ENCODE data around the gene GRK1.
"Not testable (repeated sequence)": the region's sequence is repeated elsewhere in the genome, so short reads cannot be mapped to it uniquely, and the experiment has no call there.

The GRK1 gene

DNA sequence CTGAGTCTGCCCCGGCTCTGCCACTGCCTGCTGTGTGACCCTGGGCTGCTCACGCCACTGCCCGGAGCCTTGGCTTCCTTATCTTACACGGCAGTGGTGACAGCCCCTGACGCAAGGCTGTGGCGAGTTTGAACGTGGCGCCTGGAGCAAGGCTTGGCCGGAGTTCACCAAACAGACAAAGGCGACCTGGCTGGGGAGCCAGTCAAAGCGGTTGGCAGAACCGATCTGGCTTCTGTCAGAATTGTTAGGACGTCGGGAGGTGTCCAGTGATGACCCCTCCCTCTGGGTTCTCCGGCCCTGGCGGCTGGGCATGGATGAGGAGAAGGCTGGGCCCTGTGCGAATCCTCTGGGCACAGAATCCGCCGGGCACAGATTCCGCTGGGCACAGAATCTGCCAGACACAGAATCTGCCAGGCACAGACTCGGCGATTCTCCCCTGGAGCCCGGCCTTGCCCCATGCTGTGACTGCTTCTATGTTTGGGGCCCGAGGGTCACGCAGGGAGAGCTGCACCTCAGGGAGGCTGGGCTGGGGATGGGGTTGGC, 80.3 kb downstream of the GRK1 start:
- H2AFZ ChIP-seq (ENCODE audit: low read length, unreplicated experiment), result no peak overlapping the region
- H3K4me3 ChIP-seq (ENCODE audit: low read depth, low read length), result no peak overlapping the region
- no peak overlapping the region for H3K27ac ChIP-seq (ENCODE audit: low read depth, low read length)
- H3K79me2 ChIP-seq (ENCODE audit: control insufficient read depth, insufficient read depth, low read length, unreplicated experiment), result no peaks in the 10 kb centered on the region
- peaks cover 4% of the 10 kb centered on the region for H3K4me1 ChIP-seq (ENCODE audit: control insufficient read depth, insufficient read depth, low read length, unreplicated experiment)
- H3K27me3 ChIP-seq (ENCODE audit: insufficient read depth, low read length), result no peaks in the 10 kb centered on the region
- H3K36me3 ChIP-seq (ENCODE audit: insufficient read depth, low read length), result no peaks in the 10 kb centered on the region

DNA sequence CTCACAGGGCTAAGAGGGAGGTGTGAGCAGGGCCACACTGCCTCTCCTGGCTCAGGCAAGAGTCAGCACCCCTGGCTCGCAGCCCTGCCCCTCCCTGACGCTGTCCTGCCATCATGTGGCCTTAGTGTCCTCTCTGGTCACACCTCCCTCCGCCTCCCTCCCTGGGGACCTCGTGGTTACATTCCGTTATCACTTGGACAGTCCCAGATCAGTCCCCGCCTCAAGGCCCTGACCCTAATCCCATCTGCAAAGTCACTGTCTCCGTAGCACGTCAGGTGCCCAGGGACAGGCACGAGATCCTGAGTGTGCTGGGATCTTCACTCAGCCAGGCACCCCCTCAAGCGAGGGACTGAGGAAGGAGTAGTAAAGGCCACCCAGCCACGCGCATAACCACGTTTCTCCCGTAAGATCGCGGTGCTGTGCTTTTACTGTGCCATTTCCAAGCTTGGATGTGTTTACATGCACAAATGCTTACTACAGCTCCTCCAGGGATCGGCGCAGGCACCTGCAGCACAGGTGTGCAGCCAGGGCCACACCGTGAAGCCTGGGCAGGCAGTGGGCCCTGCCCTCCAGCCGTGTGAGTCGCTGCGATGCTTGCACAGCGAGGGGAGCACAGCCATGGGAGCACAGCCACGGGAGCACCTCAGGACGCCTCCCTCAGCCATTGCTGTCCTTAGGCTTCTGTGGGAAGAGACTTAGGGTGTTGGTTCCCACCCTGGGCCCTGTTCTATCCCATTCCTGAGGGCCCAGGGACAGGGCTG, 81.3 kb downstream of the GRK1 start:
- Histone ChIP-seq H3K4me3 (ENCODE audit: low read depth, low read length) (no peak overlapping the region), H3K27me3 (ENCODE audit: insufficient read depth, low read length) (no peaks in the 10 kb centered on the region), H3K4me1 (ENCODE audit: control insufficient read depth, insufficient read depth, low read length, unreplicated experiment) (no peaks in the 10 kb centered on the region), H3K27ac (ENCODE audit: low read depth, low read length) (no peak overlapping the region), H2AFZ (ENCODE audit: low read length, unreplicated experiment) (no peak overlapping the region), H3K36me3 (ENCODE audit: insufficient read depth, low read length) (no peaks in the 10 kb centered on the region), H3K79me2 (ENCODE audit: control insufficient read depth, insufficient read depth, low read length, unreplicated experiment) (no peaks in the 10 kb centered on the region)

DNA sequence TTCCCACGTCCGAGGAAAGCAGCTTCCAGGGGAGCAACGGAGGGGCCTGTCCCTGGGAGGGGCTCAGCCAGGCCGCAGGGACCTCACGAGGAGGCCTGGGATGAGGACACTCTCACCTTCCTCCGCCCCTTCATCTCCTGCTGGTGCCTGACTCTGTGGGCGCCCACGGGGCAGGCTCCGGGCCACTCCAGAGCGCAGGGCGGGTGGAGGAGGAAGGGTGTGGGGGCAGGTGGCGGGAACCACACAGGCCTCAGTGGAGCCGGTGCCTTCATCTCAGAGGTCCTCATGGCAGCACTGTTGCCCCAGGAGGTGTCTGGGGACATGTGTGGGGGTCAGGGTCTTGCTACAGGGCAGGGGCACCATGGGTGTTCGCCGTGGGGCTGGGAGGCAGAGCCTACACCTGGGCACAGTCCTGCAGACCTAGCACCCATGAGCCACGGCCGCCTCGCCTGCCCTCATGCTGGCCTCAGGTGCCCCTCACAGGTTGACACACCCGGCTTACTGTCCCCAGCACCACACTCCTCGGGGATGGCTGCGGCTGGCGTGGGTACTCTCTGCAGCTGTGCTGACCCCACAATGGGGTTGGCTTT, 81.9 kb downstream of the GRK1 start:
- Histone ChIP-seq H2AFZ (ENCODE audit: low read length, unreplicated experiment) (no peak overlapping the region), H3K79me2 (ENCODE audit: control insufficient read depth, insufficient read depth, low read length, unreplicated experiment) (no peaks in the 10 kb centered on the region), H3K36me3 (ENCODE audit: insufficient read depth, low read length) (no peaks in the 10 kb centered on the region), H3K27me3 (ENCODE audit: insufficient read depth, low read length) (no peaks in the 10 kb centered on the region), H3K4me1 (ENCODE audit: control insufficient read depth, insufficient read depth, low read length, unreplicated experiment) (no peaks in the 10 kb centered on the region), H3K4me3 (ENCODE audit: low read depth, low read length) (no peak overlapping the region), H3K27ac (ENCODE audit: low read depth, low read length) (no peak overlapping the region)

DNA sequence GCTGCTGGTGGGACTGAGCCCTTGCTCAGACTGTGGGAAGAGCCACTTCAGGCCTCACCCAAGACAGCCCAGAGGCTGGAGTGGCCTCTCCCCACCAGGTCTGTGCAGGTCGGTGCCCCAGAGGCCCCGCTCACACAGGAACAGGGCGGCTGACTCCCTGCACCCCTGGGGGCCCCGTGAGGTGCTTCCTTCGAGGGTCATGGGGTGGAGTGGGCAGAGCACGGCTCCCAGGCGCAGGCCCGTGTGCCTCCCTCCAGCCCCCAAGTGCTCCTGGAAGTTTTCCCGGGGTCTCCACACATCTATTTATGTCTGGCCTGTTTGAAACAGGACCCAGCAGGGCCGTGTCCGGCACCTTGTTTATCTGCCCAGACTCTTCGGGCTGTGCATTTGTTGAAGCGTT, 82.5 kb downstream of the GRK1 start:
- no peak overlapping the region for H2AFZ ChIP-seq (ENCODE audit: low read length, unreplicated experiment)
- H3K79me2 ChIP-seq (ENCODE audit: control insufficient read depth, insufficient read depth, low read length, unreplicated experiment), result no peaks in the 10 kb centered on the region
- no peak overlapping the region for H3K27ac ChIP-seq (ENCODE audit: low read depth, low read length)
- no peaks in the 10 kb centered on the region for H3K4me1 ChIP-seq (ENCODE audit: control insufficient read depth, insufficient read depth, low read length, unreplicated experiment)
- H3K36me3 ChIP-seq (ENCODE audit: insufficient read depth, low read length), result no peaks in the 10 kb centered on the region
- H3K27me3 ChIP-seq (ENCODE audit: insufficient read depth, low read length), result no peaks in the 10 kb centered on the region
- H3K4me3 ChIP-seq (ENCODE audit: low read depth, low read length), result no peak overlapping the region

DNA sequence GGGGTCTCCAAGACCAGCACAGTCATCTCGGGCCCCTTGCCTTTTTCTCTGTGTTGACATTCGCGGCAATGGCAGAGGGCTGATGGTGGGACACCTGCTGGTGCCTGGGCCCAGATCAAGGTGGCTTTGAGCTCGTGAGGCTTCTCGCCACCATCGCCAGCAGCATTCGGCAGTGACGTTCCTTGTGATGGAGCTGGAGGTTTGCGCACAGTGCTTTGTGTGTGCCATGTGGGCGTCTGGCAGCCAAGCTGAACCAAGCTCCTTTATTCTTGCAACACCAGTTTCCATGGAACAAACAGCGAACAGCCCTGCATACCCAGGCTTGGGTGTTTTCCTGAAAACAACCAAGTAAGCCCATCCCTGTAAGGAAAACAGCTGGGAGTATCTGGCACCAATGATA, 82.9 kb downstream of the GRK1 start:
- no peaks in the 10 kb centered on the region for H3K4me1 ChIP-seq (ENCODE audit: control insufficient read depth, insufficient read depth, low read length, unreplicated experiment)
- no peak overlapping the region for H3K4me3 ChIP-seq (ENCODE audit: low read depth, low read length)
- H3K27ac ChIP-seq (ENCODE audit: low read depth, low read length), result no peak overlapping the region
- no peaks in the 10 kb centered on the region for H3K36me3 ChIP-seq (ENCODE audit: insufficient read depth, low read length)
- no peaks in the 10 kb centered on the region for H3K79me2 ChIP-seq (ENCODE audit: control insufficient read depth, insufficient read depth, low read length, unreplicated experiment)
- H3K27me3 ChIP-seq (ENCODE audit: insufficient read depth, low read length), result no peaks in the 10 kb centered on the region
- H2AFZ ChIP-seq (ENCODE audit: low read length, unreplicated experiment), result no peak overlapping the region

DNA sequence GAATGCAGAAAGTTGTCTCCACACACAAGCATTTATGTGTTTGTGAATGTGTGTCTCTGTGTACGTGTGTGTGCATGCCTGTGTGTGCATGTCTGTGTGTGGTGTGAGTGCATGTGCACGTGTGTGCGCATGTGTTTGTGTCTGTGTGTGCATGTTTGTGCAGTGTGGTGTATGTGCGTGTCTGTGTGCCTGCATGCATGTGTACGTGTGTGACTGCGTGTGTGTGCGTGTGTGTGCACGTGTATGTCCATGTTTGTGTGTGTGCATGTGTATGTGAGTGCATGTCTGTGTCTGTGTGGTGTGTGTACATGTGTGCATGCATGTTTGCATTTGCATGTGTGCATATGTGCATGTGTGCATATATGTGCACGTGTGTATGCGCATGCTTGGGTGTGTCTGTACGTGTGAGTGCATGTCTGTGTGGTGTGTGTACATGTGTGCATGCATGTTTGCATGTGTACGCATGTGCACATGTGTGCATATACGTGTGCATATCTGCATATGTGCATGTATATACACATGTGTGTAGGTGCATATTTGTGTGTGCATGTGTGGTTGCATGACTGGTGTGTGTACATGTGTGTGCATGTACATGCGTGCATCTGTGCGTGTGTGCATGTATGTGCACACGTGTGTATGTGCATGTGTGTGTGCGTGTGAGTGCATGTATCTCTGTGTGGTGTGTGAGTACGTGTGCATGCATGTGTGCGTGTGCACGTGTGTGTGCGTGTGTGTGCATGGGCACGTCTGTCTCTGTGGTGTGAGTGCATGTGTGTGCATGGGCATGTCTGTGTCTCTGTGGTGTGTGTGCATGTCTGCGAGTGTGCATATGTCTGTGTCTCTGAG, 83.8 kb downstream of the GRK1 start:
- Histone ChIP-seq H3K27me3 (ENCODE audit: insufficient read depth, low read length) (no peaks in the 10 kb centered on the region), H2AFZ (ENCODE audit: low read length, unreplicated experiment) (no peak overlapping the region), H3K36me3 (ENCODE audit: insufficient read depth, low read length) (no peaks in the 10 kb centered on the region), H3K4me1 (ENCODE audit: control insufficient read depth, insufficient read depth, low read length, unreplicated experiment) (no peaks in the 10 kb centered on the region), H3K27ac (ENCODE audit: low read depth, low read length) (no peak overlapping the region), H3K4me3 (ENCODE audit: low read depth, low read length) (no peak overlapping the region), H3K79me2 (ENCODE audit: control insufficient read depth, insufficient read depth, low read length, unreplicated experiment) (no peaks in the 10 kb centered on the region)

DNA sequence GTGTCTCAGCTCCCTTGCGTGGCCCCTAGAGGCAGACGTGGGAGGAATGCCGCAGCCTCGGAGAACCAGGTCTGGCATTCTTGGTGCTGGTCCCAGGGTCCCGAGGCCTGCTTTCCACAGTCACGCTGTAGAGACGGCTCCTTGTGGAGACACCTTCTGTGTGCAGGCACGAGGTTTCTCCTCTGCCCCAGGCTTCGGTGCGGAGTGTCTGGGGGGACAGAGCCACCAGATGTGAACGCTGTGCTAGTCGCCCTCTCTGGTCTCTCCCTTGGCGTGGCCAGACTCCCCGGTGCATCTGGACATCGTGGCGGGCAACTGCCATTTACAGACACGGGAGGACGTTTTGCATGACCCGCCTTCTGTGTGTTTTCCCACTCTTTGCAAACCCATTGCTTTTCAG, 84.5 kb downstream of the GRK1 start:
- no peaks in the 10 kb centered on the region for H3K36me3 ChIP-seq (ENCODE audit: insufficient read depth, low read length)
- H3K27ac ChIP-seq (ENCODE audit: low read depth, low read length), result no peak overlapping the region
- no peaks in the 10 kb centered on the region for H3K79me2 ChIP-seq (ENCODE audit: control insufficient read depth, insufficient read depth, low read length, unreplicated experiment)
- H3K4me3 ChIP-seq (ENCODE audit: low read depth, low read length), result no peak overlapping the region
- no peaks in the 10 kb centered on the region for H3K4me1 ChIP-seq (ENCODE audit: control insufficient read depth, insufficient read depth, low read length, unreplicated experiment)
- no peak overlapping the region for H2AFZ ChIP-seq (ENCODE audit: low read length, unreplicated experiment)
- H3K27me3 ChIP-seq (ENCODE audit: insufficient read depth, low read length), result no peaks in the 10 kb centered on the region

DNA sequence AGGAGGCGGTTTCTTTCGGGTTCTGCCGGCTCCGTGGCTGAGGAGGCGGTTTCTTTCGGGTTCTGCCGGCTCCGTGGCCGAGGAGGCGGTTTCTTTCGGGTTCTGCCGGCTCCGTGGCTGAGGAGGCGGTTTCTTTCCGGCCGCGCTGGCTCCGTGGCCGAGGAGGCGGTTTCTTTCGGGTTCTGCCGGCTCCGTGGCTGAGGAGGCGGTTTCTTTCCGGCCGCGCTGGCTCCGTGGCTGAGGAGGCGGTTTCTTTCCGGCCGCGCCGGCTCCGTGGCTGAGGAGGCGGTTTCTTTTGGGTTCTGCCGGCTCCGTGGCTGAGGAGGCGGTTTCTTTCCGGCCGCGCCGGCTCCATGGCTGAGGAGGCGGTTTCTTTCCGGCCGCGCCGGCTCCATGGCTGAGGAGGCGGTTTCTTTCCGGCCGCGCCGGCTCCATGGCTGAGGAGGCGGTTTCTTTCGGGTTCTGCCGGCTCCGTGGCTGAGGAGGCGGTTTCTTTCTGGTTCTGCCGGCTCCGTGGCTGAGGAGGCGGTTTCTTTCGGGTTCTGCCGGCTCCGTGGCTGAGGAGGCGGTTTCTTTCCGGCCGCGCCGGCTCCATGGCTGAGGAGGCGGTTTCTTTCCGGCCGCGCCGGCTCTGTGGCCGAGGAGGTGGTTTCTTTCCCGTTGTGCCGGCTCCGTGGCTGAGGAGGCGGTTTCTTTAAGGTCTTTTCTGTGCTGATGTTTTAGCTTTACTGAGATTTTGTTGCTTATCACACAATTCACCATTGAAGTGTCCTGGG, 85.4 kb downstream of the GRK1 start:
- not testable (repeated sequence) for H3K27ac ChIP-seq (ENCODE audit: low read depth, low read length); H3K4me1 ChIP-seq (ENCODE audit: control insufficient read depth, insufficient read depth, low read length, unreplicated experiment); H2AFZ ChIP-seq (ENCODE audit: low read length, unreplicated experiment); H3K27me3 ChIP-seq (ENCODE audit: insufficient read depth, low read length); H3K36me3 ChIP-seq (ENCODE audit: insufficient read depth, low read length); H3K4me3 ChIP-seq (ENCODE audit: low read depth, low read length); H3K79me2 ChIP-seq (ENCODE audit: control insufficient read depth, insufficient read depth, low read length, unreplicated experiment)

DNA sequence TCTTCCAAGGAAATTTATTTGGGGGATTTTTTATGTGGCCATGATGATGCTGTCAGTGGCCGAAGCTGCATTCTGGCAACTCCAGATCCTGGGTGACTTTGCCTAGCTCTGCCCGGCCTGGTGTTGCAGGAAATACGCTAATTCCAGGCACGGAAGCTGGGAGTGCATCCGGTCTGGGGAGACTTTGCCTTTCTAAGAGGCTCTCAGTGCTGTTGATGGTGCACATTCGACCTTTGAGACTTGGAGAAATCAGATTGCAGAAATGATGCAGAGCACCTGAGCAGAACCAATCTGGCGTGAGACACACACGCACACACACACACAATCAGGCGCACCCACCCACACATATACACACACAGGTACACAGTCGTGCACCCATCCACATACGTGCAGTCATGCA, 86.2 kb downstream of the GRK1 start:
- H3K79me2 ChIP-seq (ENCODE audit: control insufficient read depth, insufficient read depth, low read length, unreplicated experiment), result no peaks in the 10 kb centered on the region
- no peaks in the 10 kb centered on the region for H3K27me3 ChIP-seq (ENCODE audit: insufficient read depth, low read length)
- no peaks in the 10 kb centered on the region for H3K36me3 ChIP-seq (ENCODE audit: insufficient read depth, low read length)
- H3K4me1 ChIP-seq (ENCODE audit: control insufficient read depth, insufficient read depth, low read length, unreplicated experiment), result no peaks in the 10 kb centered on the region
- no peak overlapping the region for H3K27ac ChIP-seq (ENCODE audit: low read depth, low read length)
- H2AFZ ChIP-seq (ENCODE audit: low read length, unreplicated experiment), result no peak overlapping the region
- H3K4me3 ChIP-seq (ENCODE audit: low read depth, low read length), result no peak overlapping the region

DNA sequence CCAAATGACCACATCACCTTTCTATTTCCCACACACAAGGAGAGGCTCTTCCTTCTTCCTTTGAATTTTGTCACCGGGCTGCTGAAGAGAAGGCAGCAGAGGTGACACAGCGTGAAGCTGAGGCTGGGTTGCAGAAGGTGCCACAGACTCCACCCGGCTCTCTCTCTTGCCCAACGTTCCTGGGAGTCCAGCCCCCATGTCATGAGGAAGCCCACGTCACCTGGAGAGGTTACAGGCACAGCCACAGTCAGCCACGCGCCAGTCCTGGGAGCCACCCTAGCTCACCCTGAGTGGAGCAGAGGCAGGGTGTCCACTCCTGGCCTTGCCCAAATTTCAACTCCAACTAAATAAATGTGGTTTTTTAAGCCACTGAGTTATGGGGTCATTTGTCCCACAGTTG, 87.2 kb downstream of the GRK1 start:
- no peak overlapping the region for H3K27ac ChIP-seq (ENCODE audit: low read depth, low read length)
- no peaks in the 10 kb centered on the region for H3K27me3 ChIP-seq (ENCODE audit: insufficient read depth, low read length)
- no peak overlapping the region for H2AFZ ChIP-seq (ENCODE audit: low read length, unreplicated experiment)
- H3K79me2 ChIP-seq (ENCODE audit: control insufficient read depth, insufficient read depth, low read length, unreplicated experiment), result no peaks in the 10 kb centered on the region
- H3K4me3 ChIP-seq (ENCODE audit: low read depth, low read length), result no peak overlapping the region
- H3K36me3 ChIP-seq (ENCODE audit: insufficient read depth, low read length), result no peaks in the 10 kb centered on the region
- H3K4me1 ChIP-seq (ENCODE audit: control insufficient read depth, insufficient read depth, low read length, unreplicated experiment), result no peaks in the 10 kb centered on the region
